LNCAP (cell line): ENCODE measurements around the gene PMEPA1.

Experiments used
- CTCF ChIP-seq: fragments of 450-650 bp; IDR thresholded peaks from 2 replicates; pipeline ENCODE4 v1.5.1; 2017; ENCODE audit warnings: mild to moderate bottlenecking

PMEPA1 gene

GRCh38 chr20:57671662-57672061, 38.2 kb downstream of the PMEPA1 start:
- no peak for TF ChIP-seq CTCF

DNA sequence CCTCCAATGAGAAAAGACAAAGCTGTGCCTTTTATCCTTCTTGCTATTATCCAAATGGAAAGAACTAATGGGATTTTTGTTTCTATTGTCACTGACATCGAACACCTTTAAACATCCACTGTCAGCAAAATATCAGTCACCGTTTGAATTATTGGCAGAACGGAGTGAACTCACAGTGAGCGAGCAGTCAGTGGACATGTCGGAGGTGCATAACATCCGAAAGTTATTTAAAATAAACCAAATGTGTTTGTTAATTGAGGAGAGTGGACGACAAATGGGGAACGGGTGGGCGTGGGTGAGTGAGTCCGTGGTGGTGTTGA, 38.8 kb downstream of the PMEPA1 start:
- no peak for TF ChIP-seq CTCF

DNA sequence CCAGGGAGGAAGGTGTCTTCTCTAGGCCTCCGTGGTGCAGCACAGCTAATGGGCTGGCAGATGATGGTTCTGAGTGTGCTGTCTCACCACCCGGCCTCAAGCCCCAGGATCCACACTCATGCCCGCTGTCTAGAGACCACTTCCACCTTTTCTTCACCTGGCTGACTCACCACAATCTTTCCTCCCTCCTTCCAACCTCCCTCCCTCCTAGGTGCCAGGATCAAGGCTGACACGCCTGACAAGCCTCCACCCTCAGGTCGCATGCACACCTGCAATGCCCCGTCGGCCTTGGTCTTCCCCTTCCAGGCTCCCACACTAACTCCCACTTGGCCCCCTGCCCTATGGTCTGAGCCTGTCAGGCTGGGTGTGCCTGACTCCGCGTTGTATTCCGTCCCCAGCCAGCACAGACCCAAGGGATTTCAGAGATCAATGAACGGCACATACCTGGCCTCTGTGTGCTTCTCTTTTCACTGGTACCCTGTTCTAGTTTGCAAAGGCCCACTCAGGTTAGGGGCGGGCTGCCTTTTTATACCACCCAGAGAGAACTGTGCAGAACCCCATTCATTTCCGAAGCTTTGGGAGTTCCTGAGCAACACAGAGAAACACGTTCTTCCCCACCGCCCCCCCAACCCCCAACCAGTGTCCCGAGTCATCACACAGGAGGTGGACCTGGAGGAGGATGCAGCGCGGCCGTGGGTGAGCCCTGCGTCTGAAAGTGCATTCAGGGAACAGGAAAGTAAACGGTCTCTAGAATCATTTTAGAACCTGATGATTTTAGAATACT, 39.3 kb downstream of the PMEPA1 start:
- TF ChIP-seq CTCF, result no peak

DNA sequence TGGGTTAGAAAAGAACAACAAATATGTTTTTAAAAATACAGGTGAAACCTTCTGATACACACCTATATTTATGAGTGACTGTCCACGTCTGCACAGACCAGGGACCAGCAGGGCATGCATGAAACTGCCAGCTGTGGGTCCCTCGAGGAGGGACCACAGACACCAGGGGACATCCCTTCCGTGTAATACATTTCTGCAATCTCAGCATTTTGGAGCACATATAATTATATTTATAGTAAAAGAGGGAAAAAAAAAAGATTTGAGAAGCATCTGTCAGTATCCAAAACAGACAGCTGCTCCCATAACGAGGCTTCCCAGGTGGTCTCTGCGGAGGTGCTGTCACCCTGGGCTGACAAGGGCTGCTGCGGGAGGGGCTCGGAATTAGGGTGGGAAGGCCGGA, 40.2 kb downstream of the PMEPA1 start:
- no peak for TF ChIP-seq CTCF

GRCh38 chr20:57667924-57668782, 41.7 kb downstream of the PMEPA1 start:
- no peak for TF ChIP-seq CTCF

DNA sequence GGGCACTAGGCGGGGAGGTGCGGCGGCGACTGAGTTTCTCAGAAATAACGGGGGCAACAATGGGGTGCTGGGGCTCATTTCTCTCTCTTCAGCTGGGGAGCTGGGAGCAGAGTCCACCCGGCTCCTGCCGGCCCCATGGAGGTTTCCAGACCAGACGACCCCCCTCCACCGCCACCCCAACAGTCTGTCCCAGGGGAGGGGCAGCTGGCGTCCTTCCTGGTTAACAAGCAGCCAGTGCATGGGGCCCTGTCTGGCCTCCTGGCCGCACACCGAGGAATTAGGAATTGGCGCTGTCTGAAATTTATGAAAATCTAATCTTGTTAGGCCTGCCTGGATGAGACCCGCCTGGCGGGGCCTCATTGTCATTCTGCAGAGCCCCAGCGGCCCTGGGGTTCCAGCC, 42.4 kb downstream of the PMEPA1 start:
- TF ChIP-seq CTCF, result no peak

- TF ChIP-seq CTCF, result no peak
Observed at GRCh38 chr20:57666834-57667157, 43.0 kb downstream of the PMEPA1 start.
